Uterus (tissue), 4 donors: ENCODE results near the gene SOCS7. TPM values are rescaled to one million over a fixed set of nuclear protein-coding genes. Genes with fewer than 3 reads are reported as not detected.

ENCODE experiments used
- DNase-seq, 2 donors: peaks; one replicate each; pipeline ENCODE4 v3.0.0-alpha.2; 2019 to 2020
- H3K27ac ChIP-seq, 2 donors: fragments of 200-600 bp; sonication (generic); 1 replicate in 1 of 2; 2 replicates in 1 of 2; pipeline ENCODE4 v1.5.1; 2016 to 2018
- H3K27me3 ChIP-seq, 2 donors: fragments of 200-600 bp; sonication (generic); one replicate each; pipeline ENCODE4 v1.5.1; 2018 to 2019; ENCODE audit warnings: control low read depth in 1 of 2
- H3K36me3 ChIP-seq, 2 donors: fragments of 200-600 bp; sonication (generic); one replicate each; pipeline ENCODE4 v1.5.1; 2019; ENCODE audit warnings: control low read depth in 1 of 2
- H3K4me1 ChIP-seq, 2 donors: fragments of 200-600 bp; sonication (generic); one replicate each; pipeline ENCODE4 v1.5.1; 2018 to 2019; ENCODE audit warnings: control low read depth in 1 of 2
- H3K4me3 ChIP-seq, 2 donors: fragments of 200-600 bp; sonication (generic); 1 replicate in 1 of 2; 2 replicates in 1 of 2; pipeline ENCODE4 v1.5.1; 2018 to 2019; ENCODE audit warnings: mild to moderate bottlenecking in 1 of 2
- H3K9me3 ChIP-seq, 2 donors: fragments of 200-600 bp; sonication (generic); one replicate each; pipeline ENCODE4 v1.5.1; 2019; ENCODE audit warnings: control low read depth in 1 of 2
- CTCF ChIP-seq, 4 experiments: fragments of 200-600 bp in 2 of 4; fragments of 450-650 bp in 2 of 4; sonication (generic) in 2 of 4; IDR thresholded peaks; one replicate each; pipeline ENCODE4 v1.5.1; 2016 to 2019; ENCODE audit warnings: antibody characterized with exemption in 4 of 4, mild to moderate bottlenecking in 2 of 4, moderate library complexity in 1 of 4
- POLR2A ChIP-seq, 2 donors: fragments of 450-650 bp; IDR thresholded peaks; one replicate each; pipeline ENCODE4 v1.6.1; 2016; ENCODE audit warnings: antibody characterized with exemption in 2 of 2, mild to moderate bottlenecking in 1 of 2, moderate library complexity in 1 of 2
- intact Hi-C: fragments of 100-400 bp; cut with DNase I; formaldehyde crosslinking; loops from one replicate; pipeline ENCODE4 v1.15.1; 2023; ENCODE audit warnings: low total_unique reads
- total RNA-seq, 4 donors: library from RNA; depleted of rRNA in 3 of 4; stranded (reverse); fragments of >200 nt in 3 of 4; gene quantifications; one replicate each; pipeline versions ENCODE4 v1.1.0 to v1.2.4, GENCODE V29; 2014 to 2023
- donor health status: DM: yes; HTN: yes; CAD: no.

The SOCS7 gene
- total RNA-seq, 4 donors from 2014 or later: 2.6 to 24.5 (median 14.6) TPM

- no peak overlapping the region for H3K27ac ChIP-seq
- intact Hi-C loops: no loop called here
- H3K4me3 ChIP-seq: no peak overlapping the region
- H3K9me3 ChIP-seq: no peaks in the 10 kb centered on the region
- no peaks in the 10 kb centered on the region for H3K4me1 ChIP-seq
- H3K36me3 ChIP-seq: no peaks in the 10 kb centered on the region
- no peak for DNase-seq
- no peak for TF ChIP-seq CTCF (IDR thresholded peaks at IDR 0.05)
- no peak for TF ChIP-seq POLR2A (IDR thresholded peaks at IDR 0.05)
- no peaks in the 10 kb centered on the region for H3K27me3 ChIP-seq
Observed at GRCh38 chr17:38322897-38323296, 28.7 kb upstream of the SOCS7 start.

- Histone ChIP-seq H3K9me3 (no peaks in the 10 kb centered on the region), H3K36me3 (no peaks in the 10 kb centered on the region), H3K4me3 (no peak overlapping the region), H3K4me1 (no peaks in the 10 kb centered on the region), H3K27ac (no peak overlapping the region), H3K27me3 (no peaks in the 10 kb centered on the region)
- intact Hi-C loops: no loop called here
- no peak for DNase-seq
- no peak for TF ChIP-seq CTCF (IDR thresholded peaks at IDR 0.05)
Observed at GRCh38 chr17:38324141-38324697, 27.4 kb upstream of the SOCS7 start.

- H3K27ac ChIP-seq: no peak overlapping the region
- no peaks in the 10 kb centered on the region for H3K4me1 ChIP-seq
- intact Hi-C loops: no loop called here
- H3K36me3 ChIP-seq: no peaks in the 10 kb centered on the region
- TF ChIP-seq POLR2A (IDR thresholded peaks at IDR 0.05): no peak
- TF ChIP-seq CTCF (IDR thresholded peaks at IDR 0.05): no peak
- no peaks in the 10 kb centered on the region for H3K27me3 ChIP-seq
- DNase-seq: no peak
- no peak overlapping the region for H3K4me3 ChIP-seq
- H3K9me3 ChIP-seq: no peaks in the 10 kb centered on the region
Observed at GRCh38 chr17:38324772-38325171, 26.9 kb upstream of the SOCS7 start.

GRCh38 chr17:38325221-38325851 lies 26.3 kb upstream of the SOCS7 start:
- TF ChIP-seq CTCF (IDR thresholded peaks at IDR 0.05): no peak
- TF ChIP-seq POLR2A (IDR thresholded peaks at IDR 0.05): no peak
- H3K4me1 ChIP-seq: no peaks in the 10 kb centered on the region
- intact Hi-C loops: no loop called here
- H3K27me3 ChIP-seq: no peaks in the 10 kb centered on the region
- H3K27ac ChIP-seq: no peak overlapping the region
- no peaks in the 10 kb centered on the region for H3K9me3 ChIP-seq
- H3K4me3 ChIP-seq: no peak overlapping the region
- no peaks in the 10 kb centered on the region for H3K36me3 ChIP-seq
- no peak for DNase-seq

GRCh38 chr17:38326996-38327792 lies 24.4 kb upstream of the SOCS7 start:
- no peak for DNase-seq
- Histone ChIP-seq H3K9me3 (no peaks in the 10 kb centered on the region), H3K27me3 (no peaks in the 10 kb centered on the region), H3K36me3 (no peaks in the 10 kb centered on the region), H3K4me1 (no peaks in the 10 kb centered on the region), H3K27ac (no peak overlapping the region), H3K4me3 (no peak overlapping the region)
- no peak for TF ChIP-seq POLR2A (IDR thresholded peaks at IDR 0.05)
- TF ChIP-seq CTCF (IDR thresholded peaks at IDR 0.05): no peak
- intact Hi-C loops: no loop called here
